SH-SY5Y (cell line): ENCODE results near the gene GBGT1.

Experiments
- GATA2 ChIP-seq: IDR thresholded peaks from 2 replicates; pipeline ENCODE4 v1.6.1; 2011; ENCODE audit warnings: mild to moderate bottlenecking, low read depth, low read length
- GATA3 ChIP-seq: IDR thresholded peaks from 2 replicates; pipeline ENCODE4 v1.6.1; 2011; ENCODE audit warnings: low read depth, mild to moderate bottlenecking, low read length, moderate library complexity

The GBGT1 gene

DNA sequence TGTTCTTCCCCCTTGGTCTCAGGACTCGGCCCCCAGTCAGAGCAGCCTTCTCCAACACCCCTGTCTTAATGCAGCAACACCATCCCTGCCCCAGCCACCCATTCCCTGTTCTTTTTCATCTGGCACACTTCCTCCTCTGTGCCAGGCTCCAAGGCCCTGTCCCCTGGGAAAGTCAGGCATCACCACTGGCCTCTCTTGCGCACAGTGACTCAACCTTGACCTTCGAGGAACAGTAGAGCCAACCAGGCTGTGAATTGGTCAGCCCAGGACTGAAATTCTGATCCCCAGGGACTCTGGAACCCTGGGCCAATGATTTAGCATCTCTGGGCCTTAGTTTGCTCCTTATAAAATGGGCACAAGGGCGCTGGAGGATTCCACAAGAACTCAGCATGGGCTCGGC is 32.2 kb downstream of the GBGT1 start:
- TF ChIP-seq GATA2 (no peak), GATA3 (no peak)

DNA sequence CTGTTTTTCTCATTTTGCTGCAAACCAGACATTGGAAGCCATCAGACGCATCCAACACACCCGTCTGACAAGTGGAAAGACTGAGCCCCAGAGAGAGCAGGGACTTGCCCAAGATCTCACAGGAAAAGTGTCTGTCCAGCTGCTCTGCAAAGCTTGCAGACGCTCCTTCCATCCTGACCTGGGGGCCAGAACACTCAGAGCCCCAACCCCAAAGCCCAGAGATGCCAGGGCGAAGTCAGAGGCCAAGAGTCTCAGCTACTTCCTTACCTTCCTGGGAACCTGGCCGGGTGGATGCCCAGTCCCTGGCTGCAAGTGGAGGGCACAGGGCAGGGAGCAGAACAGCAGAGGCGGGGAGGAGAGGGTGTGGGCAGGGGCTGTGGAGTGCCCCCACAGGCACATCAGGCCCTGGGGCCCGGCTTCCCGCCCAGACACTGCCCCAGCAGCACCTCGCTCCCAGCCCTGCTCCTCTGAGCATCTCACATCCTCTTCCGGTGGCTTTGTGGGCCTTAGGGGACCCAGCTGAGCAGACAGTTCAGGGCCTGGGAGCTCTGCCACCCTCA is 32.9 kb downstream of the GBGT1 start:
- TF ChIP-seq GATA3: no peak
- no peak for TF ChIP-seq GATA2

DNA sequence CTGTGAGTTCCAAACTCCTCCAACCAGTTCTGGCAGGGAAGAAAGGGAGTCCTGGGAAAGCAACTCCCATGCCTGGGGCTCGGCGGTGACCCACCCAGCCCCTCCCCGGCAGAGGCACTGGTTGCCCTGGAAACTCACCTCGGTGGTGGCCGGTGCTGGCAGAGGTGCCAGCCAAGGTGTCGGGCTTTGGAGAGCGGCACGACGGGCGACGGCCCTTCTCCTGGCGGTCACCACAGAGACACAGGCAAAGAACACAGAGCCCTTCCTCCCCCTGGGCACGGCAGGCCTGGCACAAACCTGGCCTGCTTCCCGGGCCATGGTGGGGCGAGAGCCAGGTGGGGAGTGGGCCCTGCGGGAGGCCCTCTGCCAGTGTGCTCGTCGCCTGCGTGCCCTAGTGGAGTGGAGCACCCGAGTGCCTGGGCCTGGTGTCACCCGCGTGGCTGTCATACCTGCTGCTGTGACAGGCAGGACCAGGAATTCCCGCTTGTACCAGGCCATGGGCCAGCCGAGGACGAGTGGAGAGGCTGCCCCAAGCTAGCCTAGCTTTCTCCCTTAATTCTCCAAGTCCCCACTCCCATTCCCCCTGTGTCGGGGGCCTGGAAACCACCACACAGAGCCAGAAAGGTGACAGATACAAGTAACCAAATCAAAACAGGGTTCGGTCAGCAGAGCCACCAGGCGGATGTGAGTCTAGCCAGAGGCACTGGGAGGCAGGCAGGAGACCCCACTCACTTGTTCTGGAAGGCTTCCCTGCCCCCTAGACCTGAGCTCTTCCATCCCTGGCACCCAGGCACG is 34.5 kb downstream of the GBGT1 start:
- no peak for TF ChIP-seq GATA3
- no peak for TF ChIP-seq GATA2

DNA sequence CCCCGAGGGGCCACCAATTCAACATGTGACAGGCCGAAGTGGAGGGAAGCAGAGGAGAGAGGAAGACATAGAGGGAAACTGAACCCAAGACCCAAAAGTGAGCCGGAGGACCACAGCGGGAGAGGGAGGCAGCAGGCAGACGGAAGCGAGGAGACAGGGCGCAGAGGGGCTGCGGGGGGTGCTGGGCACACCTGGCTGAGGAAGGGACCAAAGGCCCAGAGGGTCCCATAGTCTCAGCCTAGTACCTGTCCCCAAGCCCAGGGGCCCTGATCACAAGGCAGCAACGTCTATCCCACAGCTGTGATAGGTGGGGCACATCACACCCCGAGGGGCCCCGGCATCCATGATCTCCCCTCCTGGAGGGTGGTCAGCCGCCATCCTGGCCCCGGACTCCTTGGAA is 35.6 kb downstream of the GBGT1 start:
- no peak for TF ChIP-seq GATA2
- TF ChIP-seq GATA3: no peak

DNA sequence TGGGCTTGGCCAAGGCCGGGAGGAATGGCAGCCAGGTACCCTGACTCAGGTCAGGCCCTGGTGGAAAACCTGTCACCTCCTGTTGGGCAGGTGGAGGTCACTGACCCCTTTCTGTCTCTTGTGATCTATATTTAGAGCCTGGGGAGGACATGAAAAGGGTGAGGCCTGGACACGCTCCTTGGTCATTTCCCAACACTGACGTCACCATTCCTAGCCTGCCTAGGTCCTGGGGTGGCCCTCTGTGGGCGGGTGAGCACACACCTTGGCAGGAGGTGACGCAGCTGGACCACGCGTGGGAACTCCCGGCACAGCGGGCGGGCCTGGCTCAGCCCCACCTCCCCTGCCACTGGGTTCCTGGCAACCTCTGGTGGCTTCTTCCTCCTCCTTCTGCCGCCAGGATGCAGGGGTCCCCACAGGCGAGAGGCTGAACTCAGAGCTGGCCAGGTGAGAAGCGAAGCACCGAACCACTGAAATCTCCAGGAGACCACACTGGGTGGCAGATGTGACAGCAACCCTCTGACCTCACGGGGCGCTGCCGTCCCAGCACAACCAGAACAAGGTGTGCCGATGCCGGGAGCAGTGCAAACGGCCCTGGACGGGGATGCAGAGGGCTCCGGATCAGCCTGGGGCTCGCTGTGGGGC is 36.3 kb downstream of the GBGT1 start:
- TF ChIP-seq GATA3: no peak
- TF ChIP-seq GATA2: no peak

DNA sequence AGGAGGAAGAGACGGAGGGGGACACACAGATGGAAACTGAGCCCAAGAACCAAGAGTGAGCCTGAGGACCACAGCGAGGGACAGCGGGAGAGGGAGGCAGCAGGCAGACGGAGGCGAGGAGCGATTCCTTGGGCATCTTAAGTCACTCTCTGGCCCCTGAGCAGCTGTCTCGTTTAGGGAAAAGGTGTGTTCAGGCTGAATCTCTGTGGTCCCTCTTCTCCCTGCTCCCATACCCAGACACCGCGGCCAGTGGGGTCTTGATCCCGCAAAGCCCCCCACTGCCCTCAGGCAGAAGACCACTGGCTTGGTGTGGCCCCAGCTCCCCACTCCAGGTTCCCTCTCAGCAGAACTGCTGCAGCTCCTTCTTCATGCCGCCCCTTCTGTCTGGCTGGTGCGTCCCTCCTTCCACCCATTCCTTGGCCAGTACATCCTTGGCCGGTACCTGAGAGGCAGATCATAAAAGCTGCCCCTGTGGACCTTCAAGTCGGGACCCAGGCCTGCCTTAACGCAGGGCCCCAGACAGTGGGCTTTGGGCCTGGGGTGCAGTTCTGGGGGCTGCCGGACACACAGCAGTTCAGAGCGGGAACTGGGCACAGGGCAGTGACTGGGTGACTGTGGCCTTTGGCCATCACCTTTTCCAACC is 36.9 kb downstream of the GBGT1 start:
- TF ChIP-seq GATA3 (no peak), GATA2 (no peak)

DNA sequence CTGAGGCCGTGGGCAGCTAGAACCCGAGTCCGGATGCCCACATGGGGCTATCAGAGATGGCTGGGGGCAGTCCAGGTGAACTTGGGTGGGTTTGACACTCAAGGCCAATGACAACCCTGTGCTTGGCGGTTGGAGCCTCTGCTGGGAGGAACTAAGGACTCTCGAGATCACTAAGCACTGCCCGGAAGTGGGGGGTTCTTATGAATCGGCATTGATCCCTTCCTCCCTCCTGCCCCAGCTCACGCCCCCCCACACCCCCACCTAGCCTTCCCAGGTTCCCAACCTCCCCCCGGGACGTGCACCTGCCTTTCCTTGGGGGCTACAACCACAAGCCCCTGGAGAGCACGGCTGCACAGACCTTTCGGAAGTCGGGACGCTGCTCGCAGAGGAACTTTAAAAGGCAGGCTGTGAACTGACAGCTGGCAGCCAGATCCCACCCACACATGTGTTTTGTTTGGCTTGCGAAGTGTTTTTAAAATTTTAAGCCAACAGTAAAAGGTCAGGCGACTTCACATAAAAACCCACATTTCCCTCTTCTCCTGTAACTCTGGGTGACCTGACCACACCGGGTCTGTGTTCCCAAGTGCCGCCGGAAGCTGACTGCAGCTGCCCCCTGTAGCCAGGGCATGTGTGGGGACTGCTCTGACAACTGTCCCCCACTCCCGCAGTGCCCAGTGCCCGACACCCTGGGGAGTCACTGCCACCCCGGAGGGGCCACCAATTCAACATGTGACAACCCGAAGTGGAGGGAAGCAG is 37.6 kb downstream of the GBGT1 start:
- TF ChIP-seq GATA2 (no peak), GATA3 (no peak)

DNA sequence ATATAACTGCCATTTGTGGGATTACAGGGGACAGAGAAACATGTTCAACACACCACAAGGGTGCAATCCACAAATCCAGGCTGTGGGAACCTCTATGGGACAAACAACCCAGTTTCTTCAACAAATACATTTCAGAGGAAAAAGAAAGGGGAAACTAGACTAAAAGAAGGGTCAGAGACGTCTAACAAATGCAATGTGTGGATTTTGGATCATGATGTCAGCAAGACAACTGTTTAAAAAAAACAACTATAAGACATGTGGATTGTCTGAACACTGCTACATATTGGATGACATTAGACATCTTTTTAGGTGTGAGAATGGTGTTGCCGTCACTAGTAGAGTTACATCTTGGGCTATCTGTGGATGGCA is 38.8 kb downstream of the GBGT1 start:
- TF ChIP-seq GATA3 (no peak), GATA2 (no peak)

DNA sequence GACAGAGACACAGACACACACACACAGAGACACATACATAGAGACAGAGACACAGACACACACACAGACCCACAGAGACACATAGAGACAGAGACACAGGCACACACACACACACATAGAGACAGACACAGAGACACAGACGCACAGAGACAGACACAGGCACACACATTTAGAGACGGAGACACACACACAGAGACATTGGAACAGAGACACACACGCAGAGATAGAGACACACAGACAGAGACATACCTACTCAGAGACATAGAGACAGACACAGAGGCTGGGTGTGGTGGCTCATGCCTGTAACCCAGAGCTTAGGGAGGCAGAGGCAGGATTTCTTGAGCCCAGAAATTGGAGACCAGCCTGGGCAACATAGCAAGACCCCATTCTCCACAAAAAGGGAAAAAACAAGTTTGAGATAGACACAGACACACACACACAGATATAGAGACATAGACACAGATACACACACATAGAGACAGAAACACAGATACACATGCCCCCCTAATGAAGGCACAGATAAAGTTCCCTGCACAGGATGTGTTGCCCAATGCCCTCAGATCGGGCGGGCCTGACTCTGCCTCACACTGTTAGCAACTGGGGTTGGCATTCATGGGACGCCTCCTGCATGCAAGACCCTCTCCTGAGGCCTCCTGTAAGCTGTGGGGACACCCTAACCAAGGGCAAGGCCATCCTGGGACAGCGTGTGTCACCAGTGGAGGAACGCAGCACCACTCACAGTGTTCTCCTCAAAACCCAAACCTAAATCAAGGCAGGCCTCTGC is 39.4 kb downstream of the GBGT1 start:
- no peak for TF ChIP-seq GATA2
- TF ChIP-seq GATA3: no peak

DNA sequence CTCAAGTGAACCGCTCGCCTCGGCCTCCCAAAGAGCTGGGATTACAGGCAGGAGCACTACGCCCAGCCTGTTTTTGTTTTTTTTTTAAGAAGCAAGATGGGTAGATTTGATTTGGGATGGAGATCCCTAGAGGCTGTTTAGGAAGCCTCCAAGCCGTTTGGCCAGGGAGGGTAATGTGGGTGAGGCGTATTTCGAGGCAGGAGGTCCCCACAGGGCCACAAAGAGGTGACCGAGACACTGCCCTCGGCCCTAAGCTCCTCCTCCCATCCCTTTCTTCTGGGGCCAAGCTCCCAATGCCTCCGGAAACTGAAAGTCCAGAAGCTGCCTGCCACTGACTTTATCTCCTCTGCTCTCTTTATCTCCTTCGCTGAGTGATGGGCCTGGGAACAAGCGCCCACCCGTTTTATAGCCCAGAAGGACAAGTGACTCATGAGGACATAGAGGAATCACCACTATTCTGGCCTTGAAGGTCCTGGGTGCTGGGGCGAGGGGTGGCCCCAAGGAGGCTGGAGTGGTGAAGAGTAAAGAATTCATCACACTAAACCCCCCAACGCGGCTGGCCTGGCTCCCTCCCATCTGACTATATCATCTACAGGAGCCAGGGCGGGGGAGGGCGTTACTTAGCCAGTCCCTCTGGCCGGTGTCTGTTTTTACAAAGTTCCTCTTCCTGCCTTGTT is 40.6 kb downstream of the GBGT1 start:
- TF ChIP-seq GATA3 (no peak), GATA2 (peak; percentile 49; the same call in 1 of the 2 replicates)

DNA sequence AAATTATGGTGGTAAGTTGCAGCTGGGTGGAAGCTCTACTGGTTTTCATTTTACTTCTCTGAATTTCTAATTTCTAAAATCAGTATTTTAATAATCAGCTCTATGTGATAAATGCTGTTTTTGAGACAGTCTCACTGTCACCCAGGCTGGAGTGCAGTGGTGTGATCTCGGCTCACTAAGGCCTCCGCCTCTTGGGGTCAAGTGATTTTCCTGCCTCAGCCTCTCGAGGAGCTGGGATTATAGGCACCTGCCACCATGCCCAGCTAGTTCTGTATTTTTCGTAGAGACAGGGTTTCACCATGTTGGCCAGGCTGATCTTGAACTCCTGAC is 41.1 kb downstream of the GBGT1 start:
- no peak for TF ChIP-seq GATA3
- TF ChIP-seq GATA2: no peak

DNA sequence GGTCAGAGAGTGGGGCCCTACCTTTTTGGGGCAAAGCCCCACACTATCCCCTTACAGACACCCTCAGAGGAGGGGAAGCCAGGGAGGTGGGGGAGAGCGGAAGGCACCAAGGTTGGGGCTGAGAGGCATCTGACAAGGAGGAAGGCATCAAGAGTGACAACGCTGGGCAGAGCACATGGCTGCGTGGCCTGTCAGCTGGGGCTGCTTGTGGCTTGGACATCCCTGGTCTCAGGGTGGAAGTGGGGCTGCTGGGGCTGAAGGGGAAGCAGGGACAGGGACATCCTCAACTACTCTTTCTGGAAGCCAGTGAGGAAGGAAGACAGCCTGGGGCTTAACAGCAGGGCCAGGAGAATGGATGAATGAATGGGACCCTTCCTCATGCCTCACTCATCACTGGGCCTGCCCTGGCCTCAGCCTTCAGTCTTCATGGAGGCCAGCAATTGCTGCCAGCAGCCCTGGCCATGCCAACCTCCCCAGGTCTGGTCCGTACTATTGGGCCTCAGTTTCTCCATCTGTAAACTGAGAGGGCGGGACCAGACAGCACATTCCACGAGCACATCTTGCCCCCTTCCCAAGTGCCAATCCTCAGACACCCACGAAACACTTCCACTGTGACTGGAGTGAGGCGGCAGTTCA is 41.7 kb downstream of the GBGT1 start:
- TF ChIP-seq GATA3 (no peak), GATA2 (no peak)

DNA sequence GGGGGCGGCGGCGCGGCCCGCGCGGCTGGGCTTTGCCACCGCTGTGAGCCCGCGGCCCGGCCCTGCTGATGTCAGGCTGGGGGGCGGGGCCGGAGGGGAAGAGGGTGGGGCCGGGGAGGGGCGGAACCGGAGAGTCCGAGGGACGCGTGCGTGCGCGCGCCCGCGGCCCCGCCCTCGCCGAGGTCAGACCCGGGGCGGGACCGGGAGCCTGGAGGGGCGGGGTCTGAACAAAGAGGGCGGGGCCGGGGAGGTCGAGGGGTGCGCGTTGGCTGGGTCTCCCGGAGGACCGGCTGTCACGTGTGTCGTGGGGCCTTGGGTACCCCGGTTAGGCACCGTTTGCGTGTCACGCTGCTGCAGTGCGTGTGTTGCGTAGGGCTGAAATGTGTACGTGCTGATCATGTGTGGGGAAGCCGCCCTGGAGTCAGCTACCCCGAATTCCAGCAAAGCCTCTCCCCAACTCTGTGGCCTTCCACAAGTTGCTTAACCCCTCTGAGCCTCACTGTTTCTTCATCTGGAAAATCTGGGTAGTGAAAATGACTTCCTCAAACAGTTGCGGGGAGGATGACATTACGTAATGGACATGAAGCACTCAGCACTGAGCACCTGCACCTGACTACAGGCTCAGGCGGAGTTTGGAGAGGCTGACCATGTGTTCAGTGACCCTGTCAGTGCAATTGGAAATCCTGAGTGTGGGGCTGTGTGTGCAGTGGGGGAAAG is 42.4 kb downstream of the GBGT1 start, which contains the start of gene RALGDS:
Gene RALGDS, minus strand, starts transcription at position 43 of the 717 bp plus-strand sequence. CDS start 86 bp downstream, outside the sequence.
- no peak for TF ChIP-seq GATA3
- no peak for TF ChIP-seq GATA2
